Activated CD4-positive, CD25-positive, alpha-beta regulatory T cell treated with anti-CD3 and anti-CD28 coated beads, Interleukin-2, amount 50 U/mL, for 16 hours (primary cell): Measurements from ENCODE around the gene TPCN1.

Experiments used
- DNase-seq: peaks from one replicate; pipeline ENCODE4 v3.0.0-alpha.2; 2020; ENCODE audit warnings: low read depth, low spot score

TPCN1 gene

DNA sequence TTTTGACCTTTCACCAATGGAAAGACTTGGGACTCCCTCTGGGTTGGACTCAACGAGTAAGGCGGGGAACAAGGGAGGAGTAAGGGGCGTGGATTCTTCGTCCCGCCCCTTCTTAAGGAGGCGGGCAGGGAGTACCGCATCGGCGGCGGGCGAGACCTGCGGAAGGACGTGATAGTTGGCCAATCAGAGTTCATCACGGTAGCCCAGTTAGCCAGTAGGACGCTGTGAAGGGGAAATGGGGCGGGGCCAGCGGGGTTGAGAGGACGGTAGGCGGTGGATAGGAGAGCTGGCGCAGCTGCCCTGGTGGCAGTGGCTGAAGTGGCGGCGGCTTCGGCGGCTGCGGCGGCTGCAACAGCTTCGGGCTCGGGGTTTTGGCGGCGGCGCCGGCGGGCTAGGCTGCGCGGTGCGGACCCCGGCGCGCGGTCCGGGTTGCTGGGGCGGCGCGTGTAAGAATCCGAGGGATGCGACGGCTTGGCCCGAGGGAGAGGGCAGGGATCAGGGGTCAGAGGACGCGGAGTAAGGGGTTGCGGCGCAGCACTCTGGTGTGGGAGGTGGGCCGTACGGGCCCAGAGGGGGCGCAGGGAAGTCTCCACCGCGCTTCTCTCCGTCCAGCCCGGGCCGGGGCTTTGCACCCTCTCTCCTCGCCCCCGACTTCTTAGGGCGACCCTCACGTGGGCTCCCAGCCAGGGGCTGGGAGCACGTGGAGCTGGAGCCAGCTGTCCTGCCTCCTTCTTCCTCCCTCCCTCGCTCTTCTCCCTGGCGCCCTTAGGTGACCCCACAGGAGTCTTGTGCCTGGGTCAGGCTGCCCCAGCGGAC lies at the start of gene TPCN1:
Gene TPCN1 (plus strand): TSS at position 284 of the 816 bp plus-strand sequence. CDS start 5,389 bp downstream, outside the sequence.
- peak; percentile 97 for DNase-seq

DNA sequence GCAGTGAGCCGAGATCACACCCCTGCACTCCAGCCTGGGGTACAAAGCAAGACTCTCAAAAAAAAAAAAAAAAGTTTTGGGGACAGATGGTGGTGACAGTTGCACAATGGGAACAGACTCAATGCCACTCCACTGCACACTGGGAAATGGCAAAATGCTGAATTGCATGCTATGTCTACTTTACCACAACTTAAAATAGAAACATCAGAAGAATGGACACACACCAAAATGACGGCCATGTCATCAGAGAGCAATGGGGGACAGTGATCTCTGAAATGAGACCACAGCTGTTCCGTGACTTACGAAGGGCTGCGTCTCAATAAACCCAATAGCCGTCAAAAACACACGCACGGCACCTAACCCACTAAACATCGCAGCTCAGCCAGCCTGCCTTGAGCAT lies 49.7 kb upstream of the TPCN1 start:
- no peak for DNase-seq

DNA sequence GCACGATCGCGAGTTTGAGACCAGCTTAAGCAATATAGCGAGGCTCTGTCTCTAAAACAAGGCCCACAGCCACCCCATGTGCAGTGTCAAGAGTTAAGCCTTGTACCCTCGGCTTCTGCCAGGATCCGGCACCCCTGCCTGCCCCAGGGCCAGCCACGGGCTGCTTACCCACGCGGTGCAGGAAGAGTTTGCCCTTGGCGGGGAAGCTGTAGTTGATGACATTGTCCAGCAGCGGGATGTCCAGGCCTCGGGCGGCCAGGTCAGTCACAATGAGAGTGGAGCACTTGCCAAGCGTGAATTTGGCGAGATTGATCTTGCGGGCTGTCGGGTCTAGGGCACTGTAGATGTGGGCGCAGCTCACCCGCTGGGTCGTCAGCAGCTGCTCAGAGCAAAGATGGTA lies 49.1 kb upstream of the TPCN1 start:
- DNase-seq = no peak

DNA sequence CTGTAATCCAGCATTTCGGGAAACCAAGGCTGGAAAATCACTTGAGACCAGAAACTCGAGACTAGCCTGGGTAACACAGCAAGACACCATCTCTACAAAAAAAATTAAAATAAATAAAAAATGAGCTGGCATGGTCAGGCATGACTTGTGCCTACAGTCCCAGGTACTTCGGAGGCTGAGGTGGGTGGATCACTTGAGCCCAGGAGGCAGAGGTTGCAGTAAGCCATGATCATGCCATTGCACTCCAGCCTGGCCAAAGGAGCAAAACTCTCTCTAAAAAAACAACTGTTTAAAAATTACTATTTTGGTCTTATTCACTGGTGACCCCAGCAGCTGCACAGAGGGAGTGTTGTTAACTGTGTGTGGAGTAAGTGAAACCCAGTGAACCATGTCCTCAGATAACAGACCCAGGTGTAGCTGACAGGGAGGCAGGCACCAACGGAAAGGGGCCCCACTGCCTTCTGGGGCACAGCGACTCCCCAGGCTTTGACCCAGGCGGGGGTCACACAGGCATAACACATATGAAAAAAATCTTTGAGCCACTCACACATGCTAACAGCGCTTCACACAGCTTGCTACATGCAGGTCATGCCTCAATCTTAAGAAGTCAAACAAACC lies 48.1 kb upstream of the TPCN1 start:
- no peak for DNase-seq

DNA sequence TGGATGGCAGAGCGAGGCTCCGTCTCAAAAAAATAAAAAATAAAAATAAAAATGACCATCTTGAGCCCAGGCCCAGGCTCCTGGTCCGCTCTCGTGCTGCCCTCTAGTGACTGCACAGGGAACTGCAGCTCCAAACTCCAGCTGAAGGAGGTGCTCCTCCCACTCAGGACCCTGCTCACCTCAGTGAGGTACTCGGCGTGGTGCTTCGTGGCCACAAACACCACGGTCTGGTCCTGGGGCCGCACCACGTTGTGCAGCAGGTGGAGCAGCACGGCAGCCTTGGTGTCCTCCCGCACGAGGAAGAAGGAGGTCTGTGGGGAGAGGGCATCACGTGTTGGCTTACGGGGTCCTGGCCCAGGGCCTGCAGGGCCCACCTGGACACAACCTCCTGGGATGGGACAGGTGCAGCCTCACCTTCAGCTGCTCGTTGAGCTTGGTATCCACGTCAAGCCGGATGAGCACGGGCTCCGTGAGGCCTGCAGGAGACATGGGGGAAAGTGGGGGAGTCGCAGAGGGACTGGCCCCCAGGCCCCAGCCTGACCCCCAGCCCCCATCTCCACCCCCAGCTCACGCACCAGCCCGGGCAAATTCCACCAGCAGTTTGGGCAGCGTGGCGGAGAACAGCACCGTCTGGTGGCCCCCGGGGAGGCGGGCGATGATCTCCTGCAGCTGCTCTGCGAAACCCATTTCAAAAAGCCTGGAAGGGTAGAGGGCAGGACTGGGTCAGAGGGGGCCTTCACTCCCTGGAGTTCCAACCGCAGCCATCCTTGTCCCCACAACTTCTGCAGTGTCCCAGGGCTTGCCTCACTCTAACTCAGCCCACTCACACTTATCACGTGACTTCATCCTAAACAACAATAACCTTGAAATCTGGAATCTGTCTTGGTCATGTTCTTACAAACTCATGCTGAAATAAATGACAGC lies 46.5 kb upstream of the TPCN1 start:
- peak; percentile 63 for DNase-seq

DNA sequence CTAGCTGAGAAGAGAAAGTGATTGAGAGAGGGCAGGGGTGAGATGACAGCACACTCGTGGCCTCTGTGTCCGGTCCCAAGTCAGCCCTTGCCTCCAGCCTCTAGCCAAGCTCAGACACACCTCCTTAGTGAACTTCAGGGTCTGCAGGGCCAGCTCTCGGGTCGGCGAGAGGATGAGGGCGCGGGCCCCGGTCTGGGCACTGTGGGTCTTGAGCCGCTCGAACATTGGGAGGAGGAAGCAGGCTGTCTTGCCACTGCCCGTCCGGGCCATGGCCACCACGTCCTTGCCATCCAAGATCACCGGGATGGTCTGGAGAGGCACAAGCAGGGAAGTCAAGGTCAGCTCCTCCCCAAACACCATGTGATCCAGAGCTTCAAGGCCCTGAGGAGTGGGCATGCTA lies 42.2 kb upstream of the TPCN1 start:
- DNase-seq = no peak

DNA sequence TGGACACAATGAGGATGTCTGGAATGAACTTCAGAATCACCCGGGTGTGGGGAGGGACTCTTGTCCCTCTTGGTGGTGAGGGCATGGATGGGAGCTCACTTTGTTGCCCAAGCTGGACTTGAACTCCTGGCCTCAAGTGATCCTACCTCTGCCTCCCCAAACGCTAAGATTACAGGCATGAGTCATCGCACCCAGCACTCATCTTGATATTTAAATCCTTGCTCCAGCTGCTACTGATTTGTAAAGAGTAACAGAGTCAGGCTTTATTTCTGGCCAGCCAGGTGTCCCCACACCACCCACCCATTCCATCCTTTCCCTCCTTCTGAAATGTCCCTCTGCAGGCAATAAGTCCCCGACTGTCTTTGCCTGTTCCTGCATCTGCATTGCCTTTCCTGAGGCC lies 40.9 kb upstream of the TPCN1 start:
- DNase-seq = no peak

DNA sequence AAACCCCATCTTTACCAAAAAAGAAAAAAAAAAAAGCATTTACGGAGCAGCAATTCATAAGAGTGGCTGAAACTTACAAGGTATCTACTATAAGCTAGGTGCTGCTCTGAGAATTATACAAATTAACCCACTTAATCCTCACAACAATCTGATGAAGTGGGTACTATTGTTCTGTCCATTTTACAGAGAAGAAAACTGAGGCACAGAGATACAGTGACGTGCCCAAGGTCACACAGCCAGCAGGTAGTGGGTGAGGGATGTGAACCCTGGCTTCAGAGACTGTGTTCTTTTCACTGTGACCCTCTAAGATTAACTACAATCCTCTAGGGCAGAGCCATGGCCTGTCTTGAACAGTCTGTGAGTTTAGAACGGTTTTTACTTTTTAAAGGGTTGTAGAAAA lies 39.3 kb upstream of the TPCN1 start:
- no peak for DNase-seq

DNA sequence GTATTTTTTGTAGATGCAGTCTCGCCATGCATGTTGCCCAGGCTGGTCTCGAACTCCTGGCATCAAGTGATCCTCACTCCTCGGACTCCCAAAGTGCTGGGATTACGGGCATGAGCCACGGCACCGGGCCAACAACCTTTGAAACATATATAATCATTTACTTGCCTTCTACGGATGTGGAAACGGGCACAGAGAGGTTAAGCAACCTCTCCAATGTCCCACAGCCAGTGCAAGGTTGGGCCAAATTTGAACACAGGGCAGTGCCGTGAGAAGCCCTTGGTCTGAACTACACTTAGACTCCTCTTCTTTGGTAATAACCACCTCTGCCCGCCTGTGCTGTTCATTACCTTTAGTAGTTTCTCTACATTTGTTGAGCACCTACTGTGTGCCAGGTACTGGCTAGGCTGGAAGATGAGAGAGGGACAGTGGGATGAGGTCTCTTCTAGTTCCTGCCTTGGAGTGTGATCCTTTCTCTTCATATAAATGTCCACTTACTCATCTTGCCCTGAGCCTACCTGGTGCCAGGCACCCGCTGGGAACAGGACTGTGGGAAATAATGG lies 38.2 kb upstream of the TPCN1 start:
- no peak for DNase-seq

DNA sequence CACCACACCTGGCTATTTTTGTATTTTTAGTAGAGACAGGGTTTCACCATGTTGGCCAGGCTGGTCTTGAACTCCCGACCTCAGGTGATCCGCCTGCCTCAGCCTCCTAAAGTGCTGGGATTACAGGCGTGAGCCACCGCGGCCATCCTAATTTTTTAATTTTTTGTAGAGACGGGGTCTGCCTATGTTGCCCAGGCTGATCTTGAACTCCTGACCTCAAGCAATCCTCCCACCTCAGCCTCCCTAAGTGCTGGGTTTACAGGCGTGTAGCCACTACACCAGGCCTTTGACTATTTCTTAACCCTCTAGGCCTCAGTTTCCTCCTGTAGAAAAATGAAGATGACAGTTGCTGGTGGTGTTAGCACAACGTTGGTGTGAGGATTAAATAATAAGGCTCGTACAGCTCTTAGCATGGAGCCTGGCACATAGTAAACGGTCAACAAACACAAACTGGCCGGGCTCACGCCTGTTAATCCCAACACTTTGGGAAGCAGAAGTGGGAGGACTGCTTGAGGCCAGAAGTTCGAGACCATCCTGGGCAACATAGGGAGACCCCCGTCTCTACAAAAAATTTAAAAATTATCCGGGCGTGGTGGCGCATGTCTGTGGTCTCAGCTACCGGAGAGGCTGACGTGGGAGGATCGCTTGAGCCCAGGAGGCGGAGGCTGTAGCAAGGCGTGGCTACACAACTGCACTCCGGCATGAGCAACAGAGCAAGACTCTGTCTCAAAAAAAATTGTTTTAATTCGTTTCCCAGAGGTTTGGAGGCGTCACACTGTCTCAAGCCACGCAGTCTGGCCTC lies 37.0 kb upstream of the TPCN1 start:
- no peak for DNase-seq

DNA sequence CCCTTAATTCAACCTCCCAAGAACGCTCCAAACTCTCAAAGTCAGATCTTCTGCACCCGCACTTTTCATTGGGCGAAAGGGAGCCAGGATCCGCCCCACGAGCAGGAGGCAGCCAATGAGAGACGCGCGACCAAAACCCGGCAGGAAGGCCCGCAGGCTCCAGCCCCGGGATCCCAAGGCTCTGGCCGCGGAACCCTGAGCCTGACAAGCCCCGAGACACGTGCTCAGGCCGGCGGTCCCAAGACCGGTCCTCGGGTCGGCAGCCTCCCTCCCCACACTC lies 36.4 kb upstream of the TPCN1 start:
- peak; percentile 72 for DNase-seq

DNA sequence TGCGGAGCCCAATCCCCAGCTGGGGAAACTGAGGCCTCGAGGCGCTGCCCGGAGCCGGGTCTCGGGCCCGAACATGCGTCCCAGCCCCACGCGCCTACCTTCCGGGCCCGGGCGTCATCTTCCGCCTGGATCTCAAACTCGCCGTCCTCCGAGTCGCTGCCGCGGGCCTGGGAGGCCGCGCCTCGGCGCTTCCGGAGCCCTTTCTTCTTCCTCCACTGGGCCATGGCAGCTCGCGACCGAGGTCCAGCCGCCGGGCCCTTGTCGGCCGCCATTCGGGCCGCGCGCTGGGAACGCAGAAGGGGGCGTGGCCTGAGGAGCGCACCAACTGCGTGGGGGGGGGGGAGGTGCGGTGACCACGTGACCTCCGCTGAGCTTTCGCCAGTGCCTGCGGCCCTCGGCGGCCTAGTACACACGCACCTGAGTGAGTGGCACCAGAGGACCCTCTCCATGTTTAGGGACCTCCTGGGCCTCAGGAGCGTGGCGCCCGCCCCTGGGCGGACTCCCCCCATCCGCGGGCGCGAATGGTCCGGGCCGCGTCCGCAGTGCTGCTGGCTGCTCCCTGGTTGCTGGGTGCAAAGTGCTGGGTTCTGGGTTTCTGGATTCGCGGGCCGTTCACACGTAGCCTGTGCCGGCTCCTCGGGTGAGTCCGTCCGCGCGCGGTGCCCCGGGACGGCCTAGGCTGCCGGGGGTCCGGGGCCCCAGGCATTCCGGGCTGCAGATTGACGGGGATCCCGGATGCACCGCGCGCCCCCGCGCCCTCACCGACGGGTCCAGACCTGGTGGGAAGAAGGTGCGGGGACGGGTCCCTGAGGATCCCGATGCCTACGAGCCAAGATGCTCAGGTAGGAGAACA lies 35.9 kb upstream of the TPCN1 start, which contains the start of the genes DDX54 and RITA1:
Gene DDX54 (minus strand): TSS at position 299 of the 853 bp plus-strand sequence. CDS start 27 bp downstream, at position 272.
Gene RITA1 (plus strand): TSS at position 542 of the 853 bp plus-strand sequence. CDS start 1,026 bp downstream, outside the sequence.
- DNase-seq = peak; percentile 65

DNA sequence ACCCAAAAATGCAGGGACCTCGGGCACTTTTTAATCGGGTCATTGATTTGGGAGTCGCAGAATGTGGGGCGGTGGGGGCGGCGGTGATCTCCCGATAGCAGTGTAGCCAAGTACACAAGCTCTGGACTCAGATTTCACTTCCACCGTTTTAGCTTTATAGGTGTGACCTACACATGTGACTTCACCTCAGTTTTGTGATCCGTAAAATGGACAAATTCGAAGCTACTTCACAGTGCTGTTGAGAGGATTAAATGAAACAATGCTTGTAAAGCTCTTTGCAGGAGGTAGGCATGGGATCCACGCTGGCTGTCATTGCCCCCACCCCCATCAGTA lies 35.3 kb upstream of the TPCN1 start:
- DNase-seq = no peak

DNA sequence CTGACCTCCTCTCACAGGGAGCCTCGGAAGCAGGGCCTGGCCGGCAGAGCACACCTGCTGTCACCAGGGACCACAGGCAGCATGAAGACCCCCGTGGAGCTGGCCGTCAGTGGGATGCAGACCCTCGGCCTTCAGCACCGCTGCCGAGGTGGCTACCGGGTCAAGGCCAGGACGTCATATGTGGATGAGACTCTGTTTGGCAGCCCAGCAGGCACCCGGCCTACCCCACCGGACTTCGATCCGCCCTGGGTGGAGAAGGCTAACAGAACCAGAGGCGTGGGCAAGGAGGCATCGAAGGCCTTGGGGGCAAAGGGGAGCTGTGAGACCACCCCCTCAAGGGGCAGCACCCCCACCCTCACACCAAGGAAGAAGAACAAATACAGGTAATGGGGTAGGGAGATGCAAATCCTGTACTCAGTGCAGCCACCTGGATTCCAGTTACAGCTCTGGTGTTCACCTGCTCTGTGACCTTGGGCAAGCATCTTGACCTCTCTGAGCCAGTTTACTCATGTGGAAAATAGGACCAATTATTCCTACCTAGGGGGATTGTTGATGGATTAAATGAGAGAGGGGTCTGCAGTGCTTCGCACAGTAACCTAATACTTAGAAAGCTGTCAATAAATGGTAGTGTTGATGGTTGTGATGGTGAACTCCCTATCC lies 34.5 kb upstream of the TPCN1 start:
- DNase-seq = no peak

DNA sequence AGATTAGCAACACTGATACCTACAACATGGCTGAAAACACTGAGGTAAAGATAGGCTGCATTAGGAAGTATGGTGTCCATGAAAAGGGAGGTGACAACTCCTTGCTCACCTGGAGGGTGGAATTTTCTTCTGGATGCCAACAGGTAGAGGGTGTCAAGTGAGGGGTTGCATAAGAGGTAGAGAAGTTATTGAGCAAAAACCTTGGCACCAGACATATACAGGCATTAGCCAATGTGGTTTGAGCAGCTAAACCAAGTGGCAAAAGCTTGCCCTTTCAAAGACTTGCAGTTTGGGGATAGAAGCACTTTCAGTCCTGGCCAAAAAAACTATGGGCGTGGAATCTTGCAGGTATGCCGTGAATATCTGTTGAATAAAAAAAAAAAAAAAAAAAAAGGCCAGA lies 31.9 kb upstream of the TPCN1 start:
- no peak for DNase-seq

DNA sequence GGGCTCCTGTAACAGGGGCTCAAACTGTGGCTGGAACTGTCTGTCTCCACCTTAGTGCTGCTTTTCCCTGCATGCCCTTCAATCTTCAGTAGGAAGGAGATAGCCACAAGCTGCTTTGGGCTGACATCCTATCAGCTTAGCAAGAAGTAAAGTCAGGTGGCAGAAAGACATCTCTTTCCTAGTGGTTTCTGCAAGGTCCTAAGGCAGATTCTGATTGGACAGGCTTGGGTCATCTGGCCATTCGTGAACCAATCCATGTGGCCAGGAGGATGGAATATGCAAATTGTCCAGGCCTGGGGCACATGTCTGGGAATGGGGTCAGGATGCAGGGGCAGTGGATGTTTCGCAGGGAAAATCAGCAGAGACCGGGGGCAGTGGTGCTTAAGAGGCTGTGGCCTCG lies 30.5 kb upstream of the TPCN1 start:
- no peak for DNase-seq

DNA sequence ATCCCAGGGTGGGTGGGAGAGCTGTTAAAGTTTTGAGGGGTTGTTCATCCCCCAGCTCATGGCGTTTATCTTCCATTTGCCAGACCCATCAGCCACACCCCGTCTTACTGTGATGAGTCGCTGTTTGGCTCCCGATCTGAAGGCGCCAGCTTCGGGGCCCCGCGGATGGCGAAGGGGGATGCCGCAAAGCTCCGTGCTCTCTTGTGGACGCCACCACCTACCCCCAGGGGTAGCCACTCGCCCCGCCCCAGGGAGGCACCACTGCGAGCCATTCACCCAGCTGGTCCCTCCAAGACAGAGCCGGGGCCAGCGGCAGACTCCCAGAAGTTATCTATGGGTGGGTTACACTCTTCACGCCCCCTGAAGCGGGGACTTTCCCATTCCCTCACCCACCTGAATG lies 30.0 kb upstream of the TPCN1 start:
- no peak for DNase-seq

DNA sequence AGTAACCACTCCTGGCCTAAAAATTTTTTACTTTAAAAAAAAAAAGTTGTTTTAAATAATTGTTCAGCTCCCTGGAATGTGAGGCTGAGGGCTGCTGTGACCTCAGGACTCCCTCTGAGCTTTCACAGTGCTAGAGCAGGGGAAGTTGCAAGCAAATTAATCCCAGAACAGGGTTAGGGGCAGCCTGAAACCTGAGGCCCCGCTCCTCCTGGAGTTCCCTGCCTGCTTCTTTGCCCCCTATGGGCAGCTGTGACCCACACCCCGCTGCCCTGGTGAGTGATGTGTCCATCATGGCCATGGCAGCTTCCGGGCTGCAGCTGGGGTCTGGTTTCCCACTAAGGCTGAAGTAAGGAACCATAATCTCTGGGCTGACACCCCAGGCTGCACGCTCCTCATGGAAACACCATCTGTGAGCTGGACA lies 26.3 kb upstream of the TPCN1 start:
- DNase-seq = no peak

DNA sequence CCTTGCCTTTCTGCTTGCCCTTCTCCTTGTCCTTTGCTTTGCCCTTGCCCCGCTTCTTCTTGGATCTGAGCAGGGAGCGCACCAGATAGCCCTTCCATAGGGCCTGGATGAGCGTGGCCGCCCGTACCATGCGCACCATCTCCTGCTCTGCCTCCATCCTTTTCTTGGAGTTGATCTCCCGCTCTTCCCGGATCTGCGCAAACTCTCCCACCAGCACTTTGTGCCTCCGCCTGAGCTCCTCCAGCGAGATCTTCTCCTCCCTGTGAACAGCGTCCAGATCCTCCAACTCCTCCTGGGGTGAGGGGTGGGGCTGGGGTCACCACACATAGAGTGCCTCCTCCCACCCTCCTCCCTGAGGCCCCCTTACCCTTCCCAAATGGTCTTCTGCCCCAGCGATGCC lies 25.7 kb upstream of the TPCN1 start:
- no peak for DNase-seq

DNA sequence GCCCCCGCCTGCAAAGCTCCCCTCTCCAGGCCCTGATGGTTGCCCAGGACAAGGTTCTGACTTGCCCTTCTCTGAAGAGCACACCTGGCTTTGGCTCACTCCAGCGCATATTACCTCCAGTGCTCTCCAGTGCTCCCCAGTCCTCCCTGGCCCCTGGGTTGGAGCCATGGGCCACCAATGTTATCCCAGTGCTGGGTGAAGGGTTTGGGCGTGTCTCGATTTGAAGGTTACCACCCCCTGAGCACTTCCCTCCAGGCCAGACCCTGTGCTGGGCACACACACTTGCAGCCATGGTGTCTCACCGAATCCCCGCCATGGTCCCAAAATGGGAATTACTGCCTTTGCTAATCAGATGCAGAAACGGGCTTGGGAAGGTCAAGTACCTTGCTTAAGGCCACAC lies 24.7 kb upstream of the TPCN1 start:
- DNase-seq = no peak
